Pancreas (tissue), 10 donors: ENCODE results near the gene DNAJC11. TPM values are rescaled to one million over a fixed set of nuclear protein-coding genes. Genes with fewer than 3 reads are reported as not detected.

Experiments
- ATAC-seq, 4 donors: fragments of 200-7000 bp; cut with Tn5 transposase; one replicate each; pipeline versions ENCODE4 v1.8.0 to v1.9.1; 2020; ENCODE audit warnings: mild to moderate bottlenecking in 4 of 4, moderate library complexity in 4 of 4
- DNase-seq, 6 donors: peaks; one replicate each; pipeline ENCODE4 v3.0.0-alpha.2; 2020
- FAIRE-seq: peaks from 2 replicates; lab custom pipeline; 2012; peaks lifted over from hg19 to GRCh38; lab: Jason Lieb, UNC
- H3K27ac ChIP-seq, 4 donors: fragments of 200-600 bp; sonication (generic); 1 replicate in 3 of 4; 2 replicates in 1 of 4; pipeline versions ENCODE4 v1.5.0 to v1.8.0; 2020
- H3K27me3 ChIP-seq, 4 donors: fragments of 200-600 bp; one replicate each; pipeline ENCODE4 v1.8.0; 2021
- H3K36me3 ChIP-seq, 3 donors: fragments of 200-600 bp; sonication (generic) in 1 of 3; one replicate each; pipeline versions ENCODE4 v1.5.0 to v1.8.0; 2020 to 2021
- H3K4me1 ChIP-seq, 3 donors: fragments of 200-600 bp; one replicate each; pipeline ENCODE4 v1.8.0; 2021
- H3K4me3 ChIP-seq, 4 donors: fragments of 200-600 bp; sonication (generic) in 2 of 4; one replicate each; pipeline versions ENCODE4 v1.5.0 to v1.8.0; 2020 to 2021
- H3K9me3 ChIP-seq, 4 donors: fragments of 200-600 bp; one replicate each; pipeline ENCODE4 v1.8.0; 2021
- CTCF ChIP-seq, 4 donors: fragments of 200-600 bp; sonication (generic) in 3 of 4; IDR thresholded peaks; one replicate each; pipeline versions ENCODE4 v1.5.0 to v1.8.0; 2021; ENCODE audit warnings: antibody characterized with exemption in 4 of 4
- WGBS, 2 donors: extraction: QIAGEN DNeasy Blood & Tissue Kit; methylation state at CpG; one replicate each; pipeline ENCODE4 v1.1.7; 2013; 5-methylcytosine and 5-hydroxymethylcytosine counted together
- intact Hi-C, 3 donors: fragments of 100-400 bp; cut with DNase I; formaldehyde crosslinking; loops; one replicate each; pipeline versions ENCODE4 v1.11.1 to v1.14.2; 2022
- polyA plus RNA-seq, 2 donors: library from polyadenylated mRNA; stranded (reverse); fragments of 200-250 nt; gene quantifications; one replicate each; pipeline ENCODE4 v1.2.3, GENCODE V29; 2013
- total RNA-seq, 6 donors: library from RNA; stranded (reverse); fragmentation: NEBNext Ultra II Directional in 4 of 6; extraction: Animal tissue kit (Norgen Biotek cat#: 25700) in 4 of 6; gene quantifications; one replicate each; pipeline versions ENCODE4 v1.2.1 to v1.2.4, GENCODE V29; 2021 to 2023
- donor health status: healthy with polysubstance abuse.
- donor health status: DM: no; HTN: no; CAD: no; lungs with moderate emphysema.
- donor health status: DM: no; HTN: no; CAD: no.
- donor health status: control.
- donor health status: control.
- donor health status: Bipolar disorder and iron deficiency.
- donor health status: DM: yes; HTN: yes; CAD: no.
- donor health status: DM: no; HTN: no; CAD: no.
- donor health status: DM: no; HTN: no; CAD: no.
- donor health status: DM: yes; HTN: yes; CAD: no.

The DNAJC11 gene
- total and polyA plus RNA-seq, 8 donors, result 14.9 to 30.6 (median 20.2) TPM

DNA sequence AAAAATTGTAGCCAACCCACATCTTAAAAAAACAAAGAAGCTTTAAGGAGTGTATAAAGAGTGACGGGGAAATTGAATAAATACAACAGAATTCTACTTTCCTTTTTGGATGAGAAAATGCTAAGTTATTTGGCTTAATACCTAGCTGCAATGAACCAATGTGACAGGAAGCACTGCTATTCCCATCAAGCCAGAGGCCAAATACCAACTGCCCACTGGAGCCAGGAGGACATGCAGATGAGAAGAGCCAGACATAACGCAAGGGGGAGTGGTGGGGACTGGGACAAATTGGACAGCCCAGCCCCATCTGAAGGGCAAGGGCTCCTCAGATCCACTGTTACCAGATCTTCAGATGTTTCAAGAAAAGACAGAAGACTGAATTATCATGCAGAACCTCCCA lies 25.7 kb downstream of the DNAJC11 start:
- no peaks in the 10 kb centered on the region for H3K4me1 ChIP-seq
- no peaks in the 10 kb centered on the region for H3K27me3 ChIP-seq
- no peak overlapping the region for H3K4me3 ChIP-seq
- WGBS, 2 donors, result 96 to 98% methylated on average over 2 of the region's 2 CpGs
- H3K27ac ChIP-seq, result no peak overlapping the region
- DNase-seq (no peak), ATAC-seq (no peak), FAIRE-seq (no peak)
- H3K36me3 ChIP-seq, result peaks cover 0 to 23% (median 0%) of the 10 kb centered on the region in 3 donors
- H3K9me3 ChIP-seq, result no peaks in the 10 kb centered on the region
- intact Hi-C loops, result no loop called here
- no peak for TF ChIP-seq CTCF (IDR thresholded peaks at IDR 0.05)

DNA sequence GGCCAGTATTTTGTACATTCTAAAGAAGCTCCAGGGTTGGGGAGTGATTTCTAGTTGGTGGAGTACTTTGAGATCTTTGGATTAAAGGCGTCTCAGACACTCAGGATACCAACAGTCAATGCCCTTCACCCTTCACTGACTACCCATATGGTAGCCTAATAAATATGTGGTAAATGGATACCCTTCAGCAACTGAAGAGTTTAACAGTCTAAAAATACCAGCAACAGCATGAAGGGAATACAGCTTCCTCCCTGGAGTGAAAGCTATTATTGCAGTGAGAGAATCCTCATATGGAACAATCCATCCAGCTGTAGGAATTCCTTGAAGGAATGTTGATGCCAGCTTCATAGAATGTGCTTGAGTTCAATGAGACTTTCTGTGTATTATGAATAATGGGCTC lies 26.8 kb downstream of the DNAJC11 start:
- intact Hi-C loops, result no loop called here
- H3K9me3 ChIP-seq, result no peaks in the 10 kb centered on the region
- TF ChIP-seq CTCF (IDR thresholded peaks at IDR 0.05), result no peak
- DNase-seq (no peak), FAIRE-seq (no peak), ATAC-seq (no peak)
- WGBS, 2 donors, result 87 to 96% methylated on average over 1 of the region's 1 CpG
- no peaks in the 10 kb centered on the region for H3K27me3 ChIP-seq
- no peak overlapping the region for H3K27ac ChIP-seq
- H3K36me3 ChIP-seq, result peaks cover 0 to 17% (median 0%) of the 10 kb centered on the region in 3 donors
- no peaks in the 10 kb centered on the region for H3K4me1 ChIP-seq
- no peak overlapping the region for H3K4me3 ChIP-seq

DNA sequence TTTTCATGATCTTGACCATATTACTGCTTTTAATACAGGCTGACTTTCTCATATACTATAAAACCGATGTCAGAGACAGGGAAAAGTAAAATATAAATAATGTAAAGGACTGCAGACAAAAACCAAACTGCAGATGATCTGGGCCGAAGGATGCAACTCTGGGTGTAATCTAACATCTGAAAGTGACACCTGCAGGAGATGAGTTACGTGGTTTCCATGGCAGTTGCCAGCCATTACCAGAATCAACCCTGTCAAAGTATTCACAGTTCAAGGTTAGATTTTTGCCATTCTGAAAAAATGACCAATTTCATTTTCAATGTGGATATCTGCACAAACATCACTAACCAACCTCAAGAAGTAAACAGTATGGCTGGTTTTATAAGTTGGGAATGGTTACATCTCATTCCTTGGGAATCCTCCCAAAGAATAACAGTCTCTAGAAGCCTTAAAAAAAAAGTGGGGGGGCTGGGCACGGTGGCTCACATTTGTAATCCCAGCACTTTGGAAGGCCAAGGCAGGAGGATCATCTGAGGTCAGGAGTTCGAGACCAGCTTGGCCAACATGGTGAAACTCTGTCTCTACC lies 27.7 kb downstream of the DNAJC11 start:
- Histone ChIP-seq H3K27me3 (no peaks in the 10 kb centered on the region), H3K9me3 (no peaks in the 10 kb centered on the region), H3K4me3 (no peak overlapping the region), H3K4me1 (no peaks in the 10 kb centered on the region), H3K27ac (no peak overlapping the region), H3K36me3 (peaks cover 0 to 8% (median 0%) of the 10 kb centered on the region in 3 donors)
- 85 to 91% methylated on average over 5 of the region's 5 CpGs for WGBS, 2 donors
- no peak for DNase-seq
- TF ChIP-seq CTCF (IDR thresholded peaks at IDR 0.05), result no peak
- intact Hi-C loops, result no loop called here
- ATAC-seq, result no peak
- no peak for FAIRE-seq

- Histone ChIP-seq H3K9me3 (no peaks in the 10 kb centered on the region), H3K27me3 (no peaks in the 10 kb centered on the region), H3K4me1 (no peaks in the 10 kb centered on the region), H3K27ac (no peak overlapping the region), H3K36me3 (peaks cover 0 to 4% (median 0%) of the 10 kb centered on the region in 3 donors), H3K4me3 (no peak overlapping the region)
- DNase-seq (no peak), ATAC-seq (no peak), FAIRE-seq (no peak)
- TF ChIP-seq CTCF (IDR thresholded peaks at IDR 0.05), result no peak
- intact Hi-C loops, result no loop called here
- WGBS, 2 donors, result 96% methylated on average over 2 of the region's 2 CpGs
Measured at GRCh38 chr1:6672558-6672957, 29.1 kb downstream of the DNAJC11 start.

DNA sequence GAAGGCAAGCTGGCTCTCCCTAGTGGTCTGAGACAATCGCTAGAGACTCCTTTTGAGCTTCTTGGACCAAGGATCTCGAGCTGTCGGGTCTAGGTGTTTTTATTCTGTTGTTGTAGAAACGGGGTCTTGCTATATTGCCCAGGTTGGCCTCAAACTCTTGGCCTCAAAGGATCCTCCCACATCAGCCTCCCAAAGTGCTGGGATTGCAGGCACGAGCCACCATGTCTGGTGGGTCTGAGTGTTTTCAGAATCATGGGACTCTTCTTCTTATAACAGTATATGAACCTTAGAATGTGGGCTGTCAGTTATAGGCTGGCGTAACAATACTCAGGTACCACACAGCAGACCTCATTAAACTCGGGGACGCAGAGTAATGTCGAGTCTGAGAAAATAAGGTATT lies 33.1 kb downstream of the DNAJC11 start:
- WGBS, 2 donors, result 95 to 96% methylated on average over 9 of the region's 9 CpGs
- H3K36me3 ChIP-seq, result peaks cover 0 to 17% (median 0%) of the 10 kb centered on the region in 3 donors
- intact Hi-C loops, result no loop called here
- FAIRE-seq, result no peak
- H3K27me3 ChIP-seq, result no peaks in the 10 kb centered on the region
- H3K27ac ChIP-seq, result no peak overlapping the region
- no peak for TF ChIP-seq CTCF (IDR thresholded peaks at IDR 0.05)
- H3K4me3 ChIP-seq, result no peak overlapping the region
- no peaks in the 10 kb centered on the region for H3K9me3 ChIP-seq
- no peak for ATAC-seq
- no peaks in the 10 kb centered on the region for H3K4me1 ChIP-seq
- no peak for DNase-seq
